Endothelial cell of umbilical vein (primary cell): ENCODE results near the gene DNAJC6. TPM values are rescaled to one million over a fixed set of nuclear protein-coding genes. Genes with fewer than 3 reads are reported as not detected.

Experiments used
- BruUV-seq: library from RNA; stranded (reverse); fragments of 400-500 nt; replicated peaks from 2 replicates; lab custom pipeline; 2021; lab: Mats Ljungman, UMichigan
- CTCF ChIA-PET: fragments of 300-600, 350-600 bp; sonication (Branson Sonifier 250); formaldehyde crosslinking; loops from one replicate; lab custom pipeline; 2021; ENCODE audit warnings: antibody characterized with exemption, inconsistent platforms; lab: Charles Lee
- POLR2A ChIA-PET: fragments of 300-600, 350-600 bp; sonication (Branson Sonifier 250); formaldehyde crosslinking; loops from one replicate; lab custom pipeline; 2021; ENCODE audit warnings: antibody characterized with exemption, inconsistent platforms; lab: Charles Lee
- DNase-seq: peaks from one replicate; pipeline ENCODE4 v3.0.0-alpha.2; 2011; ENCODE audit warnings: low read depth, low spot score
- FAIRE-seq: peaks from 2 replicates; lab custom pipeline; 2011; peaks lifted over from hg19 to GRCh38; lab: Jason Lieb, UNC
- H2AFZ ChIP-seq: 2 replicates; pipeline ENCODE4 v1.6.0; 2012; ENCODE audit warnings: low read depth, low read length, control low read depth, inconsistent platforms
- H3K27ac ChIP-seq: 2 replicates; pipeline ENCODE4 v1.5.1; 2011; ENCODE audit warnings: low read depth, mild to moderate bottlenecking, control low read depth, low read length, moderate library complexity; ENCODE audit not compliant: insufficient read depth
- H3K27me3 ChIP-seq, 2 experiments: 2 replicates each; pipeline versions ENCODE4 v1.6.0 to v1.6.1; 2011; ENCODE audit warnings: low read length in 2 of 2, mixed read lengths in 1 of 2; ENCODE audit not compliant: control insufficient read depth in 2 of 2, insufficient read depth in 2 of 2
- H3K36me3 ChIP-seq, 2 experiments: 2 replicates in 1 of 2; 3 replicates in 1 of 2; pipeline ENCODE4 v1.5.1; 2011; ENCODE audit warnings: low read length in 2 of 2, mild to moderate bottlenecking in 1 of 2, moderate library complexity in 1 of 2; ENCODE audit not compliant: control insufficient read depth in 2 of 2, insufficient read depth in 2 of 2; ENCODE audit errors: extremely low read depth in 1 of 2
- H3K4me1 ChIP-seq: 3 replicates; pipeline ENCODE4 v1.5.1; 2011; ENCODE audit warnings: mild to moderate bottlenecking, low read length; ENCODE audit not compliant: control insufficient read depth, insufficient read depth; ENCODE audit errors: extremely low read depth
- H3K4me2 ChIP-seq: 2 replicates; pipeline ENCODE4 v1.6.1; 2011; ENCODE audit warnings: low read length, control low read depth, mixed read lengths; ENCODE audit not compliant: insufficient read depth
- H3K4me3 ChIP-seq, 3 experiments: fragments of 200-600 bp in 1 of 3; sonication (generic), shearing (Covaris generic) in 1 of 3; replicated peaks in 1 of 3; 2 replicates each; pipeline ENCODE4 v1.5.1; 2011 to 2016; ENCODE audit warnings: control low read depth in 3 of 3, low read length in 3 of 3, mild to moderate bottlenecking in 2 of 3, inconsistent platforms in 1 of 3, low read depth in 1 of 3, moderate library complexity in 1 of 3; ENCODE audit not compliant: insufficient read depth in 1 of 3
- H3K79me2 ChIP-seq: 2 replicates; pipeline ENCODE4 v1.6.0; 2012; ENCODE audit warnings: low read length, inconsistent platforms; ENCODE audit not compliant: control insufficient read depth, insufficient read depth
- H3K9ac ChIP-seq: replicated peaks from 2 replicates; pipeline ENCODE3; 2011; ENCODE audit warnings: low read length, control low read depth; ENCODE audit not compliant: insufficient read depth; ENCODE audit errors: extremely low read depth
- H3K9me1 ChIP-seq: replicated peaks from 3 replicates; pipeline ENCODE4 v1.6.0; 2011; ENCODE audit warnings: mild to moderate bottlenecking, low read length; ENCODE audit not compliant: control insufficient read depth, insufficient read depth; ENCODE audit errors: extremely low read depth
- H3K9me3 ChIP-seq: replicated peaks from 2 replicates; pipeline ENCODE4 v1.5.1; 2012; ENCODE audit warnings: low read length, inconsistent platforms; ENCODE audit not compliant: control insufficient read depth, insufficient read depth
- H4K20me1 ChIP-seq: replicated peaks from 2 replicates; pipeline ENCODE3; 2011; ENCODE audit warnings: mild to moderate bottlenecking, low read length; ENCODE audit not compliant: control insufficient read depth, insufficient read depth; ENCODE audit errors: extremely low read depth
- CTCF ChIP-seq, 2 donors: IDR thresholded peaks; 1 replicate in 1 of 2; 2 replicates in 1 of 2; pipeline ENCODE4 v1.5.1; 2011; ENCODE audit warnings: low read length in 2 of 2, mild to moderate bottlenecking in 2 of 2, moderate library complexity in 2 of 2, control low read depth in 1 of 2, inconsistent platforms in 1 of 2, low read depth in 1 of 2; ENCODE audit not compliant: insufficient read depth in 1 of 2; ENCODE audit errors: extremely low read depth in 1 of 2
- EZH2 ChIP-seq: IDR thresholded peaks from 2 replicates; pipeline ENCODE4 v1.6.1; 2012; ENCODE audit warnings: borderline replicate concordance, low read depth, mild to moderate bottlenecking, moderate library complexity, low read length, inconsistent platforms; ENCODE audit not compliant: severe bottlenecking
- FOS ChIP-seq: IDR thresholded peaks from 2 replicates; pipeline ENCODE4 v1.6.1; 2011; ENCODE audit warnings: mild to moderate bottlenecking, low read length, moderate library complexity, borderline replicate concordance; ENCODE audit not compliant: insufficient read depth
- GATA2 ChIP-seq: IDR thresholded peaks from 2 replicates; pipeline ENCODE4 v1.7.0; 2011; ENCODE audit warnings: low read depth, mild to moderate bottlenecking, moderate library complexity, mixed read lengths, low read length; ENCODE audit not compliant: insufficient read length, insufficient read depth
- JUN ChIP-seq: IDR thresholded peaks from 2 replicates; pipeline ENCODE4 v1.6.1; 2011; ENCODE audit warnings: borderline replicate concordance, low read depth; ENCODE audit not compliant: insufficient read length, insufficient read depth
- MAX ChIP-seq: IDR thresholded peaks from 2 replicates; pipeline ENCODE4 v1.6.1; 2011; ENCODE audit not compliant: insufficient read depth, insufficient read length
- MYC ChIP-seq: IDR thresholded peaks from one replicate; pipeline ENCODE4 v1.6.1; 2011; ENCODE audit warnings: mild to moderate bottlenecking, low read depth, low read length
- POLR2A ChIP-seq: IDR thresholded peaks from 2 replicates; pipeline ENCODE4 v1.6.1; 2012; ENCODE audit warnings: low read depth, mild to moderate bottlenecking, control low read depth, low read length
- POLR2AphosphoS5 ChIP-seq: IDR thresholded peaks from 2 replicates; pipeline ENCODE4 v1.6.1; 2012; ENCODE audit warnings: low read depth, mild to moderate bottlenecking, control low read depth, low read length, moderate library complexity; ENCODE audit not compliant: insufficient read depth
- dilution Hi-C: fragments of 300-500 bp; cut with MboI; formaldehyde crosslinking; loops from one replicate; pipeline ENCODE4 v1.15.0; 2019; ENCODE audit warnings: low sequenced_read_pairs; ENCODE audit not compliant: extremely low pct_ligation_motif_present
- intact Hi-C: fragments of 100-400 bp; cut with micrococcal nuclease; formaldehyde crosslinking; loops from one replicate; pipeline ENCODE4 v1.10.0; 2022
- polyA plus RNA-seq, 4 experiments: library from polyadenylated mRNA; depleted of rRNA in 3 of 4; stranded (reverse) in 3 of 4; unstranded in 1 of 4; fragments of >200 nt; gene quantifications; 2 replicates each; pipeline versions ENCODE4 v1.2.1 to v1.2.3, GENCODE V29; 2011 to 2012; ENCODE audit warnings: missing spikeins in 1 of 4
- total RNA-seq: library from RNA; stranded (reverse); gene quantifications from 2 replicates; pipeline ENCODE4 v1.2.3, GENCODE V29; 2021

The DNAJC6 gene
- total and polyA plus RNA-seq, 2 donors (not counting 3 experiments of a cell fraction or from before 2014, with no cell fraction given) = 2.3 to 4.9 TPM

GRCh38 chr1:65442442-65442841 is 133.1 kb downstream of the DNAJC6 start:
- dilution Hi-C loops = no loop called here
- DNase-seq (no peak), FAIRE-seq (no peak)
- Histone ChIP-seq H3K4me3 (no peak overlapping the region), H3K9me3 (no peaks in the 10 kb centered on the region), H3K27me3 (no peaks in the 10 kb centered on the region), H3K9me1 (no peaks in the 10 kb centered on the region), H3K36me3 (no peaks in the 10 kb centered on the region), H3K4me1 (no peaks in the 10 kb centered on the region), H3K9ac (no peak overlapping the region), H4K20me1 (no peaks in the 10 kb centered on the region), H3K4me2 (no peak overlapping the region), H3K79me2 (no peaks in the 10 kb centered on the region), H2AFZ (no peak overlapping the region), H3K27ac (no peak overlapping the region)
- ChIA-PET POLR2A (no interaction called here), CTCF (no interaction called here)
- TF ChIP-seq GATA2 (no peak), POLR2AphosphoS5 (no peak), FOS (no peak), CTCF (IDR thresholded peaks at IDR 0.05; ENCODE audit: extremely low read depth in 1 of 2, insufficient read depth in 1 of 2, low read depth in 1 of 2, low read length in 2 of 2) (no peak), EZH2 (no peak), MYC (no peak), MAX (no peak), POLR2A (no peak), JUN (no peak)
- BruUV-seq = no TSS peak
- intact Hi-C loops = no loop called here
